Mucosa of descending colon (tissue), 3 donors: ENCODE results near the gene ACSL4. TPM values are rescaled to one million over a fixed set of nuclear protein-coding genes. Genes with fewer than 3 reads are reported as not detected.

ENCODE experiments used
- ATAC-seq: fragments of 200-7000 bp; cut with Tn5 transposase; one replicate; pipeline ENCODE4 v1.9.1; 2020; ENCODE audit warnings: mild to moderate bottlenecking, moderate library complexity
- DNase-seq, 3 donors: peaks; one replicate each; pipeline ENCODE4 v3.0.0-alpha.2; 2020
- H3K36me3 ChIP-seq: fragments of 200-600 bp; one replicate; pipeline ENCODE4 v1.8.0; 2021; ENCODE audit warnings: low read depth, mild to moderate bottlenecking
- H3K4me1 ChIP-seq: fragments of 200-600 bp; one replicate; pipeline ENCODE4 v1.8.0; 2021; ENCODE audit warnings: low read depth, mild to moderate bottlenecking
- H3K4me3 ChIP-seq: fragments of 200-600 bp; one replicate; pipeline ENCODE4 v1.8.0; 2021; ENCODE audit warnings: mild to moderate bottlenecking
- H3K9me3 ChIP-seq: fragments of 200-600 bp; one replicate; pipeline ENCODE4 v1.8.0; 2021; ENCODE audit warnings: mild to moderate bottlenecking
- intact Hi-C, 2 donors: fragments of 100-400 bp; cut with DNase I in 1 of 2; cut with micrococcal nuclease in 1 of 2; formaldehyde crosslinking; loops; one replicate each; pipeline versions ENCODE4 v1.11.0 to v1.11.1; 2022; cut with DNase I, micrococcal nuclease
- total RNA-seq, 3 donors: library from RNA; stranded (reverse); fragmentation: NEBNext Ultra II Directional in 2 of 3; extraction: Animal tissue kit (Norgen Biotek cat#: 25700) in 2 of 3; gene quantifications; one replicate each; pipeline versions ENCODE4 v1.2.1 to v1.2.4, GENCODE V29; 2021 to 2023
- TF ChIP-seq, protein P1 (sequence below): fragments of 200-600 bp; IDR thresholded peaks from one replicate; pipeline ENCODE4 v1.8.0; 2022; ENCODE audit warnings: antibody characterized with exemption, mild to moderate bottlenecking
- donor health status: DM: no; HTN: no; CAD: no; lungs with moderate emphysema.
- donor health status: DM: no; HTN: no; CAD: no.
- donor health status: DM: no; HTN: yes; CAD: no.

ACSL4 gene
- total RNA-seq, 3 donors from 2014 or later, result 9.8 to 28.2 (median 18.4) TPM

- intact Hi-C loops, result no loop called here
- Histone ChIP-seq H3K9me3 (no peaks in the 10 kb centered on the region), H3K36me3 (no peaks in the 10 kb centered on the region), H3K4me1 (no peaks in the 10 kb centered on the region), H3K4me3 (no peak overlapping the region)
- ATAC-seq (no peak), DNase-seq (no peak)
- TF ChIP-seq, protein P1, sequence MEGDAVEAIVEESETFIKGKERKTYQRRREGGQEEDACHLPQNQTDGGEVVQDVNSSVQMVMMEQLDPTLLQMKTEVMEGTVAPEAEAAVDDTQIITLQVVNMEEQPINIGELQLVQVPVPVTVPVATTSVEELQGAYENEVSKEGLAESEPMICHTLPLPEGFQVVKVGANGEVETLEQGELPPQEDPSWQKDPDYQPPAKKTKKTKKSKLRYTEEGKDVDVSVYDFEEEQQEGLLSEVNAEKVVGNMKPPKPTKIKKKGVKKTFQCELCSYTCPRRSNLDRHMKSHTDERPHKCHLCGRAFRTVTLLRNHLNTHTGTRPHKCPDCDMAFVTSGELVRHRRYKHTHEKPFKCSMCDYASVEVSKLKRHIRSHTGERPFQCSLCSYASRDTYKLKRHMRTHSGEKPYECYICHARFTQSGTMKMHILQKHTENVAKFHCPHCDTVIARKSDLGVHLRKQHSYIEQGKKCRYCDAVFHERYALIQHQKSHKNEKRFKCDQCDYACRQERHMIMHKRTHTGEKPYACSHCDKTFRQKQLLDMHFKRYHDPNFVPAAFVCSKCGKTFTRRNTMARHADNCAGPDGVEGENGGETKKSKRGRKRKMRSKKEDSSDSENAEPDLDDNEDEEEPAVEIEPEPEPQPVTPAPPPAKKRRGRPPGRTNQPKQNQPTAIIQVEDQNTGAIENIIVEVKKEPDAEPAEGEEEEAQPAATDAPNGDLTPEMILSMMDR, result no peak
These were observed 7.4 kb upstream of the ACSL4 start for GRCh38 chrX:109740433-109740809.

GRCh38 chrX:109739625-109740432, 6.8 kb upstream of the ACSL4 start:
- Histone ChIP-seq H3K9me3 (no peaks in the 10 kb centered on the region), H3K4me1 (no peaks in the 10 kb centered on the region), H3K36me3 (no peaks in the 10 kb centered on the region), H3K4me3 (no peak overlapping the region)
- ATAC-seq (peak; percentile 46), DNase-seq (no peak)
- TF ChIP-seq, protein P1, result no peak
- intact Hi-C loops, result no loop called here

- TF ChIP-seq, protein P1, result no peak
- H3K36me3 ChIP-seq, result no peaks in the 10 kb centered on the region
- ATAC-seq, result no peak
- H3K4me1 ChIP-seq, result peaks cover 3% of the 10 kb centered on the region
- H3K9me3 ChIP-seq, result no peaks in the 10 kb centered on the region
- intact Hi-C loops, result no loop called here
- H3K4me3 ChIP-seq, result no peak overlapping the region
- no peak for DNase-seq
These were observed 2.2 kb upstream of the ACSL4 start for GRCh38 chrX:109735202-109735744.

GRCh38 chrX:109733613-109734083, 591 bp upstream of the ACSL4 start:
- DNase-seq (no peak), ATAC-seq (no peak)
- Histone ChIP-seq H3K9me3 (no peaks in the 10 kb centered on the region), H3K36me3 (no peaks in the 10 kb centered on the region), H3K4me1 (peaks cover 3% of the 10 kb centered on the region), H3K4me3 (peak overlapping the region; percentile 9)
- TF ChIP-seq, protein P1, result no peak
- intact Hi-C loops, result no loop called here

DNA sequence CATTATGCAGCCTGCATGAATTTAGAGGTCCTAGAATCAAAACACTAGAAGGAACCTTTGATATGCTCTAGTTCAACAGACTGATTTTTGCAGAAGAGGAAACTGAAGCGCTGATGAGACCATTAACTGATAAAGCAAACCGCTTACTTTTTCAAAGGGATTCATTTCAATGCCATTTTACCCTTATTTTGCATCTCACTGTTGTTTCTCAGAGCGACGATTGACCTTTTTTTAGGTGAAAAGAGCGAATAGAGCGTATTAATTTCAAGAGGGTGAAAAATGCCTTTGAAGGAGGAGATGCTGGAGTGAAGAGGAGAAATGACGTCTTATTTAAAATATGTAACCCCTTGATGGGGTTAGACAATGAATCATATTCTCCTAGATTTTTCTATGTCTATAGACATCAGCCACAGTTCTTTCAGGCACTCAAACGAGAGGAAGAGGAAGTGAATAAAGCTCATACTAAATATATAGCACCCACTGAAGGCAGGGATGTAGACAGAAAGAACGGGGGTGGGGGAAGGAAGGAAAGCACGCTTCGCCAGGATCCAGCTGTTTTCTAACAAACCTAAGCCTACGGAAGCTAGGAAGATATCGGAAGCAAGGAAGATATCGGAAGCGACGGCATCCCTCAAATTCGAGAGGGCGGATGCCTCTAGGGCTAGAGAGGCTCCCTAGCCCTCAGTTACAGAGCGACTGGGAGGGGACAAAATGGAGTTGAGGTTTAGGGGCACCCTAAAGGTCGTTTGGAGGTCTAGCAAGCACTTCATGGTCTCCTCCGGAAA, 848 bp downstream of the ACSL4 start:
- DNase-seq (peak in 1 of 3 donors; percentile 7), ATAC-seq (peak; percentile 21)
- peak overlapping the region; percentile 32 for H3K4me3 ChIP-seq
- intact Hi-C loops, result no loop called here
- H3K9me3 ChIP-seq, result no peaks in the 10 kb centered on the region
- H3K4me1 ChIP-seq, result peaks cover 3% of the 10 kb centered on the region
- TF ChIP-seq, protein P1, result no peak
- no peaks in the 10 kb centered on the region for H3K36me3 ChIP-seq
